ENCODE results near the gene HOXB1.

- no peak for TF ChIP-seq GATA2 (IDR thresholded peaks at IDR 0.05; ENCODE audit: low read depth, low read length)
- no peak for TF ChIP-seq GATA3 (IDR thresholded peaks at IDR 0.05; ENCODE audit: low read depth, low read length)
Measured at GRCh38 chr17:48565925-48566710, 35.3 kb upstream of the HOXB1 start.
